Activated naive CD8-positive, alpha-beta T cell treated with anti-CD3 and anti-CD28 coated beads for 36 hours (primary cell): ENCODE measurements around the gene PAGE2B. TPM values are rescaled to one million over a fixed set of nuclear protein-coding genes. Genes with fewer than 3 reads are reported as not detected.
"Not testable (repeated sequence)": the region's sequence is repeated elsewhere in the genome, so short reads cannot be mapped to it uniquely, and the experiment has no call there.

Source experiments
- DNase-seq: peaks from one replicate; pipeline ENCODE4 v3.0.0; 2021
- H3K27ac Mint-ChIP-seq: one replicate; pipeline ENCODE4 v1.8.0; 2022; ENCODE audit warnings: mild to moderate bottlenecking, moderate library complexity, mixed read lengths
- H3K27me3 Mint-ChIP-seq: one replicate; pipeline ENCODE4 v1.8.0; 2022; ENCODE audit warnings: mild to moderate bottlenecking, mixed read lengths
- H3K36me3 Mint-ChIP-seq: one replicate; pipeline ENCODE4 v1.8.0; 2021; ENCODE audit warnings: mild to moderate bottlenecking, mixed read lengths
- H3K4me1 Mint-ChIP-seq: one replicate; pipeline ENCODE4 v1.8.0; 2021; ENCODE audit warnings: mixed read lengths
- H3K4me3 Mint-ChIP-seq: one replicate; pipeline ENCODE4 v1.8.0; 2022; ENCODE audit warnings: mild to moderate bottlenecking, moderate library complexity, mixed read lengths
- H3K9me3 Mint-ChIP-seq: one replicate; pipeline ENCODE4 v1.8.0; 2022; ENCODE audit warnings: mixed read lengths
- total RNA-seq, 2 experiments: library from RNA; stranded (reverse); gene quantifications; one replicate each; pipeline ENCODE4 v1.2.3, GENCODE V29; 2021

PAGE2B gene
- total RNA-seq, 2 experiments from 2014 or later = 0.52 to 0.56 TPM

DNA sequence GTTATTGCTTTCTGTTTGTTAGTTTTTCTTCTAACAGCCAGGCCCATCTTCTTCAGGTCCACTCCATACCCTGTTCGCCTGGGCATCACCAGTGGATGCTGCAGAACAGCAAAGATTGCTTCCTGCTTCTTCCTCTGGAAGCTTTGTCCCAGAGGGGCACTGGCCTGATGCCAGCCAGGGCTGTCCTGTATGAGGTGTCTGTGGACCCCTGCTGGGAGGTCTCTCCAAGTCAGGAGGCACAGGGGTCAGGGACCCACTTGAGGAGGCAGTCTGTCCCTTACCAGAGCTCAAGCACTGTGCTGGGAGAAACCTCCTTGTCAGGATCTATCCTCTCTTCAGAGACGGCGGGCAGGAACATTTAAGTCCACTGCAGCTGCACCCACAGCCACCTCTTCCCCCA lies 2.5 kb upstream of the PAGE2B start:
- DNase-seq = no peak
- H3K36me3 Mint-ChIP-seq = no peaks in the 10 kb centered on the region
- no peaks in the 10 kb centered on the region for H3K9me3 Mint-ChIP-seq
- H3K27ac Mint-ChIP-seq = no peak overlapping the region
- H3K4me3 Mint-ChIP-seq = no peak overlapping the region
- H3K27me3 Mint-ChIP-seq = no peaks in the 10 kb centered on the region
- H3K4me1 Mint-ChIP-seq = no peaks in the 10 kb centered on the region

DNA sequence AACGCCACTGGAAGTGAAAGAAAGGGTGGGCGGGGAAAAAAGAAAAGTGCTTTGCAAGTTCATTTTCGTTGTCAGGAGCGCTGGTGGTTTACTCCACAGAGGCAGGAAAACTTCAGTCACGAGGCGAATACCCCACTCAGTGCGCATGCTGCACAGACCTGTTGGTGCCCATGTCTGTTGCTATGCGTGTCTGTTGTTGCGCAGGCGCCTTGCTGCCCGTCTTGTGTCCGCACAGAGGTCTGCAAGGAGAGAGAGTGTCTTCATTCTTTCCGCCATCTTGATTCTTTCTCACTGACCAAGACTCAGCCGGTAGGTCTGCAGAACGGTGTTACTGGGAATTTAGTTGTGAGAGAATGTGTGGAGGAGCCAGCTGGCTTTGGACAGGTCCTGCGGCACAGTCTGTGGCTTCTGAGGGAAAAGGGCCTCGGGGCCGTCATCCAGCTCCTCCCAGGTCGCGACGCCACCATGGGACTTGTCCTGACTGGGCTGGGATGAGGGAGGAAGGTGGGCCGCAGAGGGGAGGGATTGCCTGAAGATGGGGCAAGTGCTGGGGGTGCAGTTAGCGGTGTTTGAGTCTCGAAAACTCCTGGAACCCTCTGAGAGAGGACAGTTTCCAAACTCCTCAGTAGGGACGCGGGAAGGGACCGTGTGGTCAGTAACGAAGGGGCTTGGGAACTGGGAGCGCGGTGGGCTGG lies 14.1 kb downstream of the PAGE2B start, which contains the start of gene PAGE2:
TSS of gene PAGE2 (plus strand) at position 224 of the 695 bp plus-strand sequence. CDS start 1,003 bp downstream, outside the sequence.
- Mint-ChIP-seq H3K27ac (no peak within 1 kb of the TSS), H3K4me1 (no peaks in the 10 kb centered on the region), H3K36me3 (no peaks in the 10 kb centered on the region), H3K4me3 (no peak within 1 kb of the TSS), H3K9me3 (no peaks in the 10 kb centered on the region), H3K27me3 (no peaks in the 10 kb centered on the region)
- DNase-seq = no peak

DNA sequence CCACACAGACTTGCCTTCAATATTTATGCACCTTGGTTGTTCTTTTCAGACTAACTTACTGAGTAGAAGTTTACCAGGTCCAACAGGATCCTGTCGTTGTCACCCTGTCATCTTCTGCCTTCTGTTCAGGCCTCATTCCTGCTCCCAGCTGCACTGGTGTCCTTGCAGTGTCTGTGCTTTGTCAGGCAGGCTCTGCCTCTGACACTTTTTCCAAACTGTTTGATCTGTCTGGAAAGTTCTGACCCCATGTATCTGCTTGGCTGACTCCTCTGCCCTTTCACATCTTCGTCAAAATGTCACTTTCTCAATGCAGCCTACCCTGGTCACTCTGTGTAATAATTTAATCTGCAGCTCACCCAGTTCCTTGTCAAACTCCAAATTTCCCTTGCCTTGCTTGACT lies 23.9 kb downstream of the PAGE2B start:
- DNase-seq = no peak
- no peaks in the 10 kb centered on the region for H3K27me3 Mint-ChIP-seq
- no peak overlapping the region for H3K27ac Mint-ChIP-seq
- no peak overlapping the region for H3K4me3 Mint-ChIP-seq
- H3K4me1 Mint-ChIP-seq = no peaks in the 10 kb centered on the region
- H3K36me3 Mint-ChIP-seq = no peaks in the 10 kb centered on the region
- H3K9me3 Mint-ChIP-seq = no peaks in the 10 kb centered on the region

DNA sequence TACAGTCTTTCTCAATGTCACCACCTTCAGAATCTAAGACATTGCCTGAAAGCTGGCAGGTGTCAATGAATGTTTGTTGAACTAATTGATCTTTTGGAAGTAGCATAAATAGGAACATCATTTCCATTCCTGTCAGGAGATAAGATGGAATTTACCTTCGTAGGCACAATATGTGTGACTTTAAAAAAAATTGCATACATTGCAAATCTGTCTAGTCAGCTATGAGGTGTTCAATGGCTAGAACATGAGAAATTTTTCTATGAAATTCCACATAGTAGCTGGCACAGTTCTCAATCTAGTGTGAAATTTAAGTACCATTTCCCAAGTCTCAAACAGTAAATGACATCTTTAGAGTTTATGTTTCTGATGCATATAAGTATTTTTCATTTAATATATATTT lies 24.3 kb downstream of the PAGE2B start:
- H3K27ac Mint-ChIP-seq = no peak overlapping the region
- H3K9me3 Mint-ChIP-seq = no peaks in the 10 kb centered on the region
- no peak for DNase-seq
- no peaks in the 10 kb centered on the region for H3K36me3 Mint-ChIP-seq
- no peaks in the 10 kb centered on the region for H3K4me1 Mint-ChIP-seq
- H3K27me3 Mint-ChIP-seq = no peaks in the 10 kb centered on the region
- H3K4me3 Mint-ChIP-seq = no peak overlapping the region

DNA sequence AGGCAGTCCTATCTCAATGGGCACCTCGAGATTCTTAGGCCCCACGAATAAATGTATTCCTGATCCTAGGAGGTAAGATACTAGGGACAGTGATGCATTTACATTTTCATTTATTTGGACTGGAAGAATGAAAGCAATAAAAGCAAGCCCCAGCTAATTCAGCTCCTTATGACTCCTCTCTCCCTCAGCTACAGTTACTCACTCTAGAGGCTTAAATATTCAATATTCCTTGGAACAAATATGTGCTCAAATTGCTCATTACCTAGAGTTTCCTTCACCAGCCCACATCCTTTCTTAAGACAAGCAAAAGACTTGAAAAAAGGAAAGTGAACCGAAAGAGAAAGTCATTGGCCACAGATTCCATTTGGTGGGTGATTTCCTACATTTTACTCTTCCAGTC lies 27.9 kb downstream of the PAGE2B start:
- H3K27ac Mint-ChIP-seq = no peak overlapping the region
- H3K9me3 Mint-ChIP-seq = no peaks in the 10 kb centered on the region
- H3K4me3 Mint-ChIP-seq = no peak overlapping the region
- no peaks in the 10 kb centered on the region for H3K27me3 Mint-ChIP-seq
- no peaks in the 10 kb centered on the region for H3K4me1 Mint-ChIP-seq
- no peak for DNase-seq
- H3K36me3 Mint-ChIP-seq = no peaks in the 10 kb centered on the region

DNA sequence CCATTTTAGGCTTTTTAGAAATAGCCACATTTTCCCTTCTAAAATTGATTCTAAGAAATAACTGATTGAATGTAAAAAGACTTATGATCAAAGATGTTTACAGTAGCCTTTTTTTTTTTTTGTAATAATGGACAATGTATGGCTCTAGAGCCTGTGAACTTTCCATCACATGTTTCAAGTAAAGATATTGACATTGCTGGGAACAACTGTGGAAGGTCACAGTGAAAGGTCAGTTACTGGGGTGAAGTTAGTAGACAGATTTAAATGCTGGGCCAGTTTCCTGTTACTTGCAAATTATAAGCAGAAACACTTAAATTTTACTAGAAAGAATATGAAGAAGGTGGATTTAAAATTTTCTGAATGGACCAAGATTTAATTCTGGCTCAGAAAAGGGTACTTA lies 32.4 kb downstream of the PAGE2B start:
- no peak for DNase-seq
- Mint-ChIP-seq H3K27me3 (no peaks in the 10 kb centered on the region), H3K9me3 (no peaks in the 10 kb centered on the region), H3K4me1 (no peaks in the 10 kb centered on the region), H3K36me3 (no peaks in the 10 kb centered on the region), H3K4me3 (no peak overlapping the region), H3K27ac (no peak overlapping the region)

DNA sequence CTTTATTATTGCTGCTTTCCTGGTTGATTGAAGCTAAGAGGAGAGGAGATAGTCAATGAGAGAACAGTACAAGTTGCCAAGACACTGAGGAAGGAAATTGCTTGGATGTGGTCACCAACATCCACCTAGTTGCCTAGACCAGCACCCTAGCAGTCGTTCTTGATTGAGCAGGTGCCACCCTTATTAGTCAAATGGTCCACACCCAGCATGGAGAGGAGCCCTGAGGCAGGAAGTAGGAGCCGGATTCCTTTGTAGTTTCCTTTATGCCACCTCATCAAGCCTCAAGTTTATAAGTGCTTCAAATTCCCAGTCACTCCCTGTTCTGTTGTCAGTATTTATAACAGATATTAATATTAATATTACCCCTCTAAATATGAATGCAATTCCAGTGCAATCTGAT lies 33.1 kb downstream of the PAGE2B start:
- H3K27me3 Mint-ChIP-seq = no peaks in the 10 kb centered on the region
- no peaks in the 10 kb centered on the region for H3K4me1 Mint-ChIP-seq
- H3K36me3 Mint-ChIP-seq = no peaks in the 10 kb centered on the region
- no peaks in the 10 kb centered on the region for H3K9me3 Mint-ChIP-seq
- DNase-seq = no peak
- H3K4me3 Mint-ChIP-seq = no peak overlapping the region
- H3K27ac Mint-ChIP-seq = no peak overlapping the region

DNA sequence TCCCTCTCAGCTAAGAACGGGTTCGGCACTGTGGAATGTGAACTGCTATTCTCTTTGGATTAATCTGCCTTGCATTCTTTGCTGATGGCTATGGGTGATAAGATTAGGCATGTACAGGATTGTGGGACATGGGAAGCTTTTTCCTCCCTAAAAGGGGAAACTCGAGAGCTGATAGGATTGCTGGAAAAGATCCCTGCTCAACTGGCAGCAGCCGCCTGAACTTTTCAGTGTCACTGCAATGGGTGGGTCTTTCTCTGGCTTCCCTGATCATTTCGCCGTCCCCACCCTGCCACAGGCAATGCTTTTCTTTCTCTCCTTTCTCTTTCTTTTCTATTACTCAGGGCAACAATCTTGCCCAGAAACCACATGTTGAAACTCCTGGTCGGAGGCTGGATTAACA lies 34.5 kb downstream of the PAGE2B start:
- Mint-ChIP-seq H3K4me1 (no peaks in the 10 kb centered on the region), H3K9me3 (no peaks in the 10 kb centered on the region), H3K4me3 (no peak overlapping the region), H3K36me3 (no peaks in the 10 kb centered on the region), H3K27me3 (no peaks in the 10 kb centered on the region), H3K27ac (no peak overlapping the region)
- no peak for DNase-seq

DNA sequence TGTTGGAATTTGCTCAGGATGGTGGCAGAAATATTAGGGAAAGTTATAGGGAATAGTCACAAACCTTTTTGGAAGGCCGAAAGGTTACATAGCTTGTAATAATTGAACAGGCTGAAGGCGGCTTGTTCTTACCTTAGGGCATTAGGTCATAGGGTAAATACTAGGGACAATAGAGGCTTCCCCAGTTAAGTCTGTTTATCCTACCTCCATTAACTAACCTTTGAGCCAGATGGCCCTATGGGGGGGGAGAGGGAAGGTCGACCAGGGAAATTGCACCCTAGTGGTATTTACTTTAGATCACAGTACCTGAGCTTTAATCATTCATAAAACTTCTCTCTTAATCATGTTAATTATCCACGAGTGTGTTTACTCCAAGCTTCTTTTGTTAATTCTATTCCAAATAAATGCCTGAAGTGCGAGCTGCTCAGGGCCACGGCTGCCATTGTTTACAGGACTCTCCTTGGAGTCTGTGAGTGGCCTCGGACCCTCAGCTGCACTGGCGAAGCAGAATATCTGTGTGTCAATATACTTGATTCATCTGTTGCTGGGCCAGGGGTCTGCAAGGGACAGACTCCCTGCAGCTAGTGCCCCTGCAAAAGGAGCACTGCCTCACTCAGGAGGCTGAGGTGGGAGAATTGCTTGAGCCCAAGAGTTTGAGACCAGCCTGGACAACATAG lies 36.9 kb downstream of the PAGE2B start:
- no peaks in the 10 kb centered on the region for H3K4me1 Mint-ChIP-seq
- H3K36me3 Mint-ChIP-seq = no peaks in the 10 kb centered on the region
- H3K27ac Mint-ChIP-seq = no peak overlapping the region
- no peaks in the 10 kb centered on the region for H3K27me3 Mint-ChIP-seq
- no peak overlapping the region for H3K4me3 Mint-ChIP-seq
- no peaks in the 10 kb centered on the region for H3K9me3 Mint-ChIP-seq
- no peak for DNase-seq

DNA sequence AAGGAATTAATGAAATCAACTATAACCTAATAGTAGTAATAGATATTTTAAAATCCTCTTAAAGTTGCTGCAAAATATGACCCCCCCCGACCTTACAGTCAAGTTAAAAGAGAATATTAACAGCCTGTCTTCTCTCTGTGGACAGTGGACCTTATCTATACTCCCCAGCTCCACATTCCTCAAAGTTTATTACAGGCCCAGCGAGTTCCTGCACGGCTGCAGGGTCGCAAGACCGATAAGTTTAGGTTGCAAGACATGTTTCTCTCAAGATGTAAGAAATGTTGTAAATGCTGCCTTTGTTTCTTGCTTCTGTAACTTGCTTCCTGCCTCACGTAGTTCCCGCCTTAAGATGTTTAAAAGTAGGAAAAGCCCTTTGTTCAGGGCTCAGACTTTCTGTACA lies 41.8 kb downstream of the PAGE2B start:
- not testable (repeated sequence) for H3K36me3 Mint-ChIP-seq, DNase-seq, H3K27ac Mint-ChIP-seq, H3K4me1 Mint-ChIP-seq, H3K9me3 Mint-ChIP-seq, H3K4me3 Mint-ChIP-seq, H3K27me3 Mint-ChIP-seq

DNA sequence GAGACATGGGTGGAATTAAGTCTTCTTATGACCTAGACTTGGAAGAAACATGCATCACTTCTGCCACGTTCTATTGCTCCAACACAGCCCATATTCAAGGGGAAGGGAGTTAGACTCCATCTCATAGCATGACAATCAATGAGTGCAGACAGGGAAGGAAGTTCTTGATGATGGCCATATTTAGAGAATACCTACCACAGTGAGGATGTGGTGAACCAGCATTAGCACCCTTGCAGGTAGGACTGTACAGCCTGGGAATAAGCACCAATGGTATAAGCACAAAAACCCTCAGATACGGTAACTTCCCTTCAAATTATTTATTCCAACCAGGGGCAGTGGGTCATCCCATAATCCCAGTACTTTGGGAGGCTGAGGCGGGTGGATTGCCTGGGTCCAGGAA lies 43.7 kb downstream of the PAGE2B start:
- Mint-ChIP-seq H3K36me3 (no peaks in the 10 kb centered on the region), H3K4me3 (no peak overlapping the region), H3K27ac (no peak overlapping the region), H3K9me3 (no peaks in the 10 kb centered on the region), H3K4me1 (peaks cover 9% of the 10 kb centered on the region), H3K27me3 (no peaks in the 10 kb centered on the region)
- DNase-seq = no peak

DNA sequence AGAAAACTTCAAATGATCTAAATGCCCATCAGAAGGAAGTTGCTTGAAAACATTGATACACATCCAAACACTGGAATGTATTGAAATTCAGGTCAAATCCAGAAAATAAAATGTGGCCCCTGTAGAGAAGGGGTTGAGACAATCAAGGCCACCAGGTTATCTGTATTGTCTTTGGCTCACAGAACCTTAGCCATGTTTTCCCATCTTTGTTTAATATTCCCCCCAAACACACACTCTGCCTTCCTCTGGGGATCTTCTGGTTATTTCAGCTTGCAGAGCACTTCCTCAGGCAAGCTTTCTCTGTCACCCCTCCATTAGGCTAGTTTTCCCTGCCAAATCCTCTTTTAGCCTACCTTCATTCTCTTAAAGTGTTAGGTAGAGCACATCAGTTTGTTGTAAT lies 44.4 kb downstream of the PAGE2B start:
- H3K27ac Mint-ChIP-seq = no peak overlapping the region
- no peak overlapping the region for H3K4me3 Mint-ChIP-seq
- no peak for DNase-seq
- no peaks in the 10 kb centered on the region for H3K9me3 Mint-ChIP-seq
- H3K27me3 Mint-ChIP-seq = no peaks in the 10 kb centered on the region
- H3K36me3 Mint-ChIP-seq = no peaks in the 10 kb centered on the region
- H3K4me1 Mint-ChIP-seq = peaks cover 9% of the 10 kb centered on the region

DNA sequence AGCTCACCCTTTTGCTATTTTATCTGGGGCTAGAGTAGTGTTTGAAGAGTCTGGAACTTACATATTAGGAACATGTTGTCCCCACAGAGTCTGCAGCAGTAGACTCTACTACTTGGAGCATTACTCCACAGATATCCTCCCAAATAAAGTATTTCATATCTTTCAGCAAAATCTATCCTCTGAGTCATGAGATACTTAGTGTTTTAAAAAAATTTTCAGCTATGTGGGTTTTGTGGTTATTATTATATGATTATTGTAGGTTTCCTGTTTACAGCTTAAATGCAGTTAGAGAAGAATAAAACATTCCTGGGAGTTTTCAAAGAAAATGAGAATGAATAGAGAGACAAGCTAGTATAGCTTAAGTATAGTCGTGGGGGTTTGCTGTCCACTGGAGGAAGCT lies 44.9 kb downstream of the PAGE2B start:
- no peaks in the 10 kb centered on the region for H3K27me3 Mint-ChIP-seq
- no peaks in the 10 kb centered on the region for H3K36me3 Mint-ChIP-seq
- H3K4me3 Mint-ChIP-seq = no peak overlapping the region
- H3K9me3 Mint-ChIP-seq = no peaks in the 10 kb centered on the region
- peaks cover 9% of the 10 kb centered on the region for H3K4me1 Mint-ChIP-seq
- no peak overlapping the region for H3K27ac Mint-ChIP-seq
- DNase-seq = no peak

DNA sequence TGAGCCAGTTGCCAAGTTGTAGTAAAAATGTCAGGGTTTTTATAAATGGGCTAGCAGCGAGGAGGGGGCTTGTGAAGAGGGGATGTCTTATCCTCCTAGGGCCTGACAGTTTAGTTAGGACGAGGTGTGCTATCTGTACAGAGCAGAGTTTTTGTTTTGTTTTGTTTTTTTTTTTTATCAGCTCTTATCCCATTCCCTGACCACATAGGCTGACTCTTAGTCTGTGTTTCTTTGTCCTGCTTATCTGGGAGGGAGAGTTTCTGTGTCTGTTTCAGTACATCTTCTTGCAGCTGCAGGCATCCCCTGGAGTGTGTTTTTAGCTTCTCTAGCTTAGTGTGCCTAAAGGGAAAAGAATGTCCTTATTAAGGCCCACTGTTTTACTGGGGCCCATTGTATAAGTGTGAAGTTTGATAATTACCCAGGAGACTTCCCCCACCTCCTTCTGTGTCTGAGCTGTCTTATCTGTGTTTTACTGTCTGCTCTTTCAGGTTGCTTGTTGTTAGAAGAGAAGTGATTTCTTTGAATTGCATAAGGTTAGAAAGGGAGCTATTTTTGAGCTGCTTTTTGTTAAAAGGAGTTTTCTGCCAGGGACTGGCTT lies 46.0 kb downstream of the PAGE2B start:
- Mint-ChIP-seq H3K4me1 (peaks cover 9% of the 10 kb centered on the region), H3K36me3 (no peaks in the 10 kb centered on the region), H3K9me3 (no peaks in the 10 kb centered on the region), H3K4me3 (no peak overlapping the region), H3K27ac (no peak overlapping the region), H3K27me3 (no peaks in the 10 kb centered on the region)
- DNase-seq = no peak

DNA sequence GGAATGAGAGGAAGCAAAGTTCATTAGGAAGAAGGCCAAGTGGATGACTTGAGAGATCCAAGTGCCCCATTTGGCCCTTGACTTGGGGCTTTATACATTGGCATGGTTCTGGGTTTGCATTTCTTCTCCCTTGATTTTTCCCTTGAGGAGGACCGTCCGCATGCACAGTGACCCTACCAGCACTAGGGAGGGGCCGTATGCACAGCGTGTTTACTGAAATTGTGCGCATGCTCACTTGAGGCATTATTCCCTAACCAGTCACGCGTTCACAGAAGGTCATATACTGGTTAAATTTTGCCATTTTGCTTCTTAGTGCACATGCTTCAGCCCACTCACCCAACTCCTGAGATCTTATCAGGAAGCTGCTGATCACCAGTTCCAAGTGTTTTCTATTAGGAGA lies 49.1 kb downstream of the PAGE2B start:
- no peaks in the 10 kb centered on the region for H3K27me3 Mint-ChIP-seq
- H3K4me1 Mint-ChIP-seq = peaks cover 6% of the 10 kb centered on the region
- H3K4me3 Mint-ChIP-seq = no peak overlapping the region
- H3K9me3 Mint-ChIP-seq = no peaks in the 10 kb centered on the region
- H3K36me3 Mint-ChIP-seq = no peaks in the 10 kb centered on the region
- no peak overlapping the region for H3K27ac Mint-ChIP-seq
- DNase-seq = no peak

DNA sequence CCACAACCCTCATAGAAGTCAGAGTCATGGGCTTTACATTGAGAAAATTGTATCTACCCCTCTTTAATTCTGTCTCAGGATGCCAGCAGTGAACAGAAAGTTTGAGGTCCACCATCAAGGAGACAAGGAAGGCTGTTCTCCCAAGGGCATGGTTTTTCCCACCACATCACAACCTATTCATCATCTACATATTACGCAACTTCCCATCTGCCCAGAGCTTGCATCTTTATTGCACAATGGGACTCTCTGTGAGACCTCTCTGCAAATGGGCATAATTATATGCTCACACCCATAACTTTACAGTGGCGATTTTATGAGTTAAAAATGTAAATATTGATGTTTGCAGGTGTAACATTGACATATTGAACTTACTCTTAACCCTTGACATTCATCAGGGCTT lies 52.9 kb downstream of the PAGE2B start:
- H3K36me3 Mint-ChIP-seq = no peaks in the 10 kb centered on the region
- H3K27ac Mint-ChIP-seq = no peak overlapping the region
- H3K4me3 Mint-ChIP-seq = no peak overlapping the region
- H3K4me1 Mint-ChIP-seq = no peaks in the 10 kb centered on the region
- no peaks in the 10 kb centered on the region for H3K9me3 Mint-ChIP-seq
- H3K27me3 Mint-ChIP-seq = no peaks in the 10 kb centered on the region
- DNase-seq = no peak
